Neural cell (in vitro differentiated cells): ENCODE measurements around the gene SECTM1. TPM values are rescaled to one million over a fixed set of nuclear protein-coding genes. Genes with fewer than 3 reads are reported as not detected.

ENCODE experiments used
- H2AFZ ChIP-seq: fragments of 200-600, 300-800 bp; sonication (generic), shearing (Covaris generic); 2 replicates; pipeline ENCODE4 v1.6.0; 2014; ENCODE audit warnings: low read depth, mild to moderate bottlenecking, antibody characterized with exemption, low read length, moderate library complexity
- H3F3A ChIP-seq: fragments of 200-600 bp; shearing (Covaris generic); 2 replicates; pipeline ENCODE4 v1.6.1; 2016; ENCODE audit warnings: mild to moderate bottlenecking, moderate library complexity, mixed read lengths, antibody characterized with exemption, low read length; ENCODE audit not compliant: insufficient read depth, poor library complexity, severe bottlenecking
- H3K27ac ChIP-seq: fragments of 200-600, 300-800 bp; sonication (generic), shearing (Covaris generic); 2 replicates; pipeline ENCODE4 v1.5.1; 2014; ENCODE audit warnings: mild to moderate bottlenecking, low read length, moderate library complexity
- H3K27me3 ChIP-seq: fragments of 300-800, 200-600 bp; sonication (generic), shearing (Covaris generic); 2 replicates; pipeline ENCODE4 v1.6.0; 2014; ENCODE audit warnings: mild to moderate bottlenecking, low read depth, low read length, moderate library complexity; ENCODE audit not compliant: insufficient read depth
- H3K36me3 ChIP-seq: fragments of 300-800, 200-600 bp; sonication (generic), shearing (Covaris generic); 2 replicates; pipeline ENCODE4 v1.5.1; 2014; ENCODE audit warnings: mild to moderate bottlenecking, antibody characterized with exemption, low read length, moderate library complexity; ENCODE audit not compliant: insufficient read depth
- H3K4me2 ChIP-seq: fragments of 300-800, 200-600 bp; sonication (generic), shearing (Covaris generic); 2 replicates; pipeline ENCODE4 v1.6.0; 2014; ENCODE audit warnings: mild to moderate bottlenecking, low read length
- H3K4me3 ChIP-seq: fragments of 300-800, 200-600 bp; sonication (generic), shearing (Covaris generic); 2 replicates; pipeline ENCODE4 v1.5.1; 2014; ENCODE audit warnings: mild to moderate bottlenecking, low read length, moderate library complexity
- H3K79me2 ChIP-seq: fragments of 200-600 bp; shearing (Covaris generic); replicated peaks from 2 replicates; pipeline ENCODE4 v1.6.0; 2014; ENCODE audit warnings: mild to moderate bottlenecking, low read length, moderate library complexity; ENCODE audit not compliant: insufficient read depth
- H3K9ac ChIP-seq: fragments of 300-800, 200-600 bp; sonication (generic), shearing (Covaris generic); 2 replicates; pipeline ENCODE4 v1.6.1; 2016; ENCODE audit warnings: mild to moderate bottlenecking, low read length, mixed read lengths
- H3K9me2 ChIP-seq: fragments of 200-600 bp; shearing (Covaris generic); 2 replicates; pipeline ENCODE4 v1.6.1; 2016; ENCODE audit warnings: mild to moderate bottlenecking, low read length, mixed read lengths; ENCODE audit not compliant: insufficient read depth
- H3K9me3 ChIP-seq: fragments of 200-600, 300-800 bp; sonication (generic), shearing (Covaris generic); 2 replicates; pipeline ENCODE4 v1.6.1; 2016; ENCODE audit warnings: mild to moderate bottlenecking, mixed run types, low read length, moderate library complexity, mixed read lengths
- H4K20me1 ChIP-seq: fragments of 200-600 bp; shearing (Covaris generic); 2 replicates; pipeline ENCODE4 v1.6.1; 2016; ENCODE audit warnings: mild to moderate bottlenecking, mixed run types; ENCODE audit not compliant: insufficient read depth
- CTCF ChIP-seq: fragments of 450-650 bp; IDR thresholded peaks from 2 replicates; pipeline ENCODE4 v1.5.1; 2014; ENCODE audit warnings: antibody characterized with exemption, mild to moderate bottlenecking, moderate library complexity; ENCODE audit not compliant: poor library complexity, severe bottlenecking
- EP300 ChIP-seq: fragments of 450-650 bp; conservative IDR thresholded peaks from 2 replicates; pipeline ENCODE4 v1.6.1; 2014; ENCODE audit warnings: antibody characterized with exemption, mild to moderate bottlenecking, moderate library complexity; ENCODE audit not compliant: poor library complexity, severe bottlenecking
- EZH2 ChIP-seq: fragments of 200-600, 300-800 bp; shearing (Covaris generic), sonication (generic); IDR thresholded peaks from 2 replicates; pipeline ENCODE4 v1.6.1; 2014; ENCODE audit warnings: antibody characterized with exemption, low read length, borderline replicate concordance, mild to moderate bottlenecking; ENCODE audit not compliant: insufficient read depth, poor library complexity, severe bottlenecking
- MXI1 ChIP-seq: fragments of 450-650 bp; conservative IDR thresholded peaks from 2 replicates; pipeline ENCODE4 v1.6.1; 2014; ENCODE audit warnings: antibody characterized with exemption, mild to moderate bottlenecking; ENCODE audit not compliant: poor library complexity, severe bottlenecking
- POLR2AphosphoS5 ChIP-seq: IDR thresholded peaks from 2 replicates; pipeline ENCODE4 v1.6.1; 2012
- RAD21 ChIP-seq: fragments of 450-650 bp; conservative IDR thresholded peaks from 2 replicates; pipeline ENCODE4 v1.6.1; 2014; ENCODE audit warnings: antibody characterized with exemption, mild to moderate bottlenecking, moderate library complexity
- REST ChIP-seq: IDR thresholded peaks from 2 replicates; pipeline ENCODE4 v1.6.1; 2012; ENCODE audit warnings: borderline replicate concordance
- SMC3 ChIP-seq: fragments of 450-650 bp; conservative IDR thresholded peaks from 2 replicates; pipeline ENCODE4 v1.6.1; 2014; ENCODE audit warnings: antibody characterized with exemption, mild to moderate bottlenecking, moderate library complexity; ENCODE audit not compliant: poor library complexity
- TAF1 ChIP-seq: IDR thresholded peaks from 2 replicates; pipeline ENCODE4 v1.6.1; 2012; ENCODE audit warnings: low read depth
- polyA plus RNA-seq: library from polyadenylated mRNA; depleted of rRNA; stranded (reverse); fragments of >200 nt; gene quantifications from 2 replicates; pipeline ENCODE4 v1.2.3, GENCODE V29; 2014

SECTM1 gene
- polyA plus RNA-seq, 1 donor from 2014 or later, result not detected

DNA sequence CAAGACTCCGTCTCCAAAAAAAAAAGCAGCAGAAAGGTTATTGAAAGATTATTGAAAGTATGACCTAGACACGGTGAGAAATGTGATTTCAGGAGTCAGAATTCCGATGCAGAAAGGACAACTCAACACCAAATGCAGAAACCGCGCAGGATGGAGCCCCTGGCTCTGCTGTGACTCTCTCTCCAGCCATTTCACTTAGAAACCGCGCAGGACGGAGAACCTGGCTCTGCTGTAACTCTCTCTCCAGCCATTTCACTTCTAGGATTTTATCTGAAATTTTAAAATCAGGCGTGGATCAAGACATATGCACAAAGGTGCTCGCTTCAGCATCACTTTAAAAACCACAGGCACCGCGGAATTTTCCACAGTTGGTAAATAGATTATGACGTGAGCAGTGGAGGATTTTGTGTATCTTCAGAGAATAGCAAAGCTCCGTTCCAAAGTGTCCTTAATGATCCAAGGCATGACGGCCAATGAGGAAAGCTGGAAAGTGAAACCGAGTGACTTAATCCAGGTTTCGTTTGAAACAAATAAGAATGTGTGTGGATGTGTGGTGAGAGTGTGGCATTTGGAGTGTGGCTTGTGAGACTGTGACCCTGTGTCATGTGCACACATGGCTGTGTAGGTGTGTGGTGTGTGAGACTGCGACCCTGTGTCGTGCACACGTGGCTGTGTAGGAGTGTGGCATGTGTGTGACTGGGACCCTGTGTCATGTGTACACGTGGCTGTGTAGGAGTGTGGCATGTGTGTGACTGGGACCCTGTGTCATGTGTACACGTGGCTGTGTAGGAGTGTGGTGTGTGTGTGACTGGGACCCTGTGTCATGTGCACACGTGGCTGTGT, 47.5 kb upstream of the SECTM1 start:
- Histone ChIP-seq H3K27ac (no peak overlapping the region), H3K79me2 (no peaks in the 10 kb centered on the region), H3K36me3 (no peaks in the 10 kb centered on the region), H3F3A (no peaks in the 10 kb centered on the region), H2AFZ (no peak overlapping the region), H3K4me3 (no peak overlapping the region), H3K9ac (no peak overlapping the region), H3K4me2 (no peak overlapping the region), H4K20me1 (no peaks in the 10 kb centered on the region), H3K9me2 (no peaks in the 10 kb centered on the region), H3K27me3 (no peaks in the 10 kb centered on the region), H3K9me3 (no peaks in the 10 kb centered on the region)
- TF ChIP-seq EZH2 (no peak), CTCF (no peak), REST (no peak), TAF1 (no peak), RAD21 (no peak), POLR2AphosphoS5 (no peak), SMC3 (no peak)

GRCh38 chr17:82378741-82379021, 45.1 kb upstream of the SECTM1 start:
- H3K27me3 ChIP-seq, result peaks cover 4% of the 10 kb centered on the region

More at GRCh38 chr17:82378741-82379021, 45.1 kb upstream of the SECTM1 start:
- Histone ChIP-seq H4K20me1 (no peaks in the 10 kb centered on the region), H3K79me2 (no peaks in the 10 kb centered on the region), H2AFZ (no peak overlapping the region), H3K9me2 (no peaks in the 10 kb centered on the region), H3K9me3 (no peaks in the 10 kb centered on the region), H3K36me3 (no peaks in the 10 kb centered on the region), H3K9ac (no peak overlapping the region), H3F3A (no peaks in the 10 kb centered on the region), H3K27ac (no peak overlapping the region), H3K4me3 (no peak overlapping the region), H3K4me2 (no peak overlapping the region)
- TF ChIP-seq TAF1, result no peak
- TF ChIP-seq EP300, result no peak
- TF ChIP-seq REST, result no peak
- TF ChIP-seq EZH2, result no peak
- no peak for TF ChIP-seq SMC3
- TF ChIP-seq MXI1, result no peak
- no peak for TF ChIP-seq POLR2AphosphoS5
- TF ChIP-seq RAD21, result no peak
- no peak for TF ChIP-seq CTCF
